ENCODE results near the gene CHRNB1.

The CHRNB1 gene

GRCh38 chr17:7438656-7439460 lies 6.0 kb upstream of the CHRNB1 start:
- DNase-seq: no peak

- DNase-seq: no peak
Observed at GRCh38 chr17:7439462-7440112, 5.3 kb upstream of the CHRNB1 start, which contains the start of gene FGF11. TSS of gene FGF11 (plus strand) at chr17:7439512. CDS start at chr17:7439621, 109 bp downstream.

GRCh38 chr17:7440113-7440833 lies 4.6 kb upstream of the CHRNB1 start:
- DNase-seq: peak; percentile 39

GRCh38 chr17:7440834-7441195 lies 4.0 kb upstream of the CHRNB1 start:
- peak; percentile 59 for DNase-seq

GRCh38 chr17:7441266-7441665 lies 3.6 kb upstream of the CHRNB1 start:
- DNase-seq: no peak

- no peak for DNase-seq
Observed at GRCh38 chr17:7442142-7442541, 2.7 kb upstream of the CHRNB1 start.

- DNase-seq: no peak
Observed at GRCh38 chr17:7443499-7444485, 1.1 kb upstream of the CHRNB1 start.

- no peak for DNase-seq
Observed at GRCh38 chr17:7445619-7445968, 733 bp downstream of the CHRNB1 start.

GRCh38 chr17:7448461-7448860 lies 3.6 kb downstream of the CHRNB1 start:
- DNase-seq: no peak

- no peak for DNase-seq
Observed at GRCh38 chr17:7459961-7460545, 15.2 kb downstream of the CHRNB1 start.

- no peak for DNase-seq
Observed at GRCh38 chr17:7460850-7461660, 16.2 kb downstream of the CHRNB1 start.

- DNase-seq: no peak
Observed at GRCh38 chr17:7462474-7463371, 17.9 kb downstream of the CHRNB1 start.

GRCh38 chr17:7463372-7463846 lies 18.5 kb downstream of the CHRNB1 start:
- DNase-seq: no peak

GRCh38 chr17:7464081-7464480 lies 19.2 kb downstream of the CHRNB1 start:
- no peak for DNase-seq

GRCh38 chr17:7465597-7466275 lies 20.9 kb downstream of the CHRNB1 start:
- no peak for DNase-seq

GRCh38 chr17:7466318-7466638 lies 21.4 kb downstream of the CHRNB1 start:
- no peak for DNase-seq

GRCh38 chr17:7466639-7467341 lies 21.9 kb downstream of the CHRNB1 start:
- DNase-seq: no peak

- DNase-seq: no peak
Observed at GRCh38 chr17:7467498-7467897, 22.6 kb downstream of the CHRNB1 start.

- DNase-seq: no peak
Observed at GRCh38 chr17:7468290-7468689, 23.4 kb downstream of the CHRNB1 start.
